Karpas-422 (cell line): Measurements from ENCODE around the gene ADAMTSL4. TPM values are rescaled to one million over a fixed set of nuclear protein-coding genes. Genes with fewer than 3 reads are reported as not detected.

Experiments
- DNase-seq: peaks from one replicate; pipeline ENCODE4 v3.0.0-alpha.2; 2015
- H2AFZ ChIP-seq: fragments of 200-600 bp; sonication (generic); 2 replicates; pipeline ENCODE4 v1.6.1; 2014; ENCODE audit warnings: antibody characterized with exemption, low read length, mixed read lengths
- H3K27ac ChIP-seq: fragments of 200-600 bp; sonication (generic); 2 replicates; pipeline ENCODE4 v1.5.1; 2014; ENCODE audit warnings: mild to moderate bottlenecking, low read length, moderate library complexity
- H3K27me3 ChIP-seq: fragments of 200-600 bp; sonication (generic); 2 replicates; pipeline ENCODE4 v1.6.1; 2014; ENCODE audit warnings: low read length, mixed read lengths
- H3K36me3 ChIP-seq: fragments of 200-600 bp; sonication (generic); 2 replicates; pipeline ENCODE4 v1.6.1; 2014; ENCODE audit warnings: low read length, mixed read lengths; ENCODE audit not compliant: insufficient read depth
- H3K4me1 ChIP-seq: fragments of 200-600 bp; sonication (generic); 2 replicates; pipeline ENCODE4 v1.6.1; 2014; ENCODE audit warnings: mild to moderate bottlenecking, low read length, mixed read lengths
- H3K4me2 ChIP-seq: fragments of 200-600 bp; sonication (generic); 2 replicates; pipeline ENCODE4 v1.6.1; 2014; ENCODE audit warnings: low read length, low read depth, mild to moderate bottlenecking; ENCODE audit not compliant: poor library complexity, severe bottlenecking
- H3K4me3 ChIP-seq: fragments of 200-600 bp; sonication (generic); 2 replicates; pipeline ENCODE4 v1.5.1; 2014; ENCODE audit warnings: mild to moderate bottlenecking, antibody characterized with exemption, low read length, mixed read lengths
- H3K79me2 ChIP-seq: fragments of 200-600 bp; sonication (generic); 2 replicates; pipeline ENCODE4 v1.6.1; 2014; ENCODE audit warnings: mild to moderate bottlenecking, low read length, mixed read lengths
- H3K9ac ChIP-seq: fragments of 200-600 bp; sonication (generic); 2 replicates; pipeline ENCODE4 v1.6.0; 2014; ENCODE audit warnings: low read length
- H3K9me2 ChIP-seq: fragments of 200-600 bp; sonication (generic), shearing (Covaris generic); replicated peaks from 2 replicates; pipeline ENCODE4 v1.6.0; 2014; ENCODE audit warnings: mild to moderate bottlenecking, low read length, moderate library complexity; ENCODE audit not compliant: insufficient read depth
- H3K9me3 ChIP-seq: fragments of 300-700, 200-600 bp; sonication (generic); 2 replicates; pipeline ENCODE4 v1.6.1; 2014; ENCODE audit warnings: low read length, mixed read lengths
- H4K20me1 ChIP-seq: fragments of 200-600 bp; sonication (generic); 2 replicates; pipeline ENCODE4 v1.6.1; 2014; ENCODE audit warnings: mild to moderate bottlenecking, antibody characterized with exemption, low read length, low read depth; ENCODE audit not compliant: insufficient read depth
- total RNA-seq: library from RNA; depleted of rRNA; stranded (reverse); fragments of >200 nt; shearing (Covaris generic); gene quantifications from 2 replicates; pipeline ENCODE4 v1.2.3, GENCODE V29; 2014; ENCODE audit warnings: low replicate concordance; rRNA removed

Gene ADAMTSL4
- total RNA-seq, result not detected in 2 replicates

DNA sequence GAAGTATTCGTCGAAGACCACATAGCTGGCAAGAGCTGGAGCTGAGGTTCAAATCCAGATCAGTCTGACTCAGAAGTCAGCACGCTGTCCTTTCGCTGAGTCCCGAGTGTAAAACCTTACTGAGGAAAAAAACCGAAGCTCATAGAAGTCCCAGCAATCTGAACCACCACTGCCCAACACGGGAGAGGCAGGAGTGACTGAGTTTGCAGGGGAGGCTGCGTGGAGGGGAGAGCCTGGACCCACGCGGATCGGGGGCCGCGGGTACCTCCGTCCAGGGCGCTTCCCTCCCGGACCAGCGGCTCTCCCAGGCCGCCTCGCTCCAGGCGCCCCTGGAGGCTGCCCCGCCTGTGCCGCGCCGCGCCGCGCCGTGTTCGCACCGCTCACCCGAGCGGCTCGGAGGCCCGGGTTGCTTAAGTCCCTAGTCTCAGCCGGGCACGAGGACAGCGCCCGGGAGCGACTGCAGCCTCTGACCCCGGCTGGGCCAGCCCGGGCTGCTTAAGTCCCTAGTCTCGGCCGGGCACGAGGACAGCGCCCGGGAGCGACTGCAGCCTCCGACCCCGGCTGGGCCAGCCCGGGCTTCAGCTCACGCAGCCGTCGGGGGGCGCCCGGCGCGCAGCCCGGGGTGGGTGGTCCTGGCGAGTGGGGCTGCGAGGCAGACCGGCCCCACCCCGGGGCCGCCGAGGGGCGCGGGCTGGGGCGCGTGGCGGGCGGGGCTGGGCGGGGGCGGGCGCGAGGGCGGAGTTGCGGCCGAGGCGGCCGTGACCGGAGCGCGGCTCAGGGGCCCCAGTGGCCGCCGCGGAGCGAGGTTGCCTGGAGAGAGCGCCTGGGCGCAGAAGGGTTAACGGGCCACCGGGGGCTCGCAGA, at the start of gene ADAMTSL4:
ADAMTSL4 (plus strand) TSS at position 777 of the 864 bp plus-strand sequence. CDS start 2,881 bp downstream, outside the sequence.
- Histone ChIP-seq H3K9ac (peak within 1 kb of the TSS; percentile 64), H3K27ac (no peak within 1 kb of the TSS), H3K9me3 (no peaks in the 10 kb centered on the region), H3K9me2 (no peaks in the 10 kb centered on the region), H3K4me3 (peak within 1 kb of the TSS; percentile 66), H3K79me2 (no peaks in the 10 kb centered on the region), H3K27me3 (no peaks in the 10 kb centered on the region), H3K4me1 (peaks cover 19% of the 10 kb centered on the region), H3K36me3 (no peaks in the 10 kb centered on the region), H4K20me1 (no peaks in the 10 kb centered on the region; the same call in 1 of the 2 replicates), H3K4me2 (peak within 1 kb of the TSS; percentile 78), H2AFZ (peak within 1 kb of the TSS; percentile 79)
- DNase-seq, result peak; percentile 66

DNA sequence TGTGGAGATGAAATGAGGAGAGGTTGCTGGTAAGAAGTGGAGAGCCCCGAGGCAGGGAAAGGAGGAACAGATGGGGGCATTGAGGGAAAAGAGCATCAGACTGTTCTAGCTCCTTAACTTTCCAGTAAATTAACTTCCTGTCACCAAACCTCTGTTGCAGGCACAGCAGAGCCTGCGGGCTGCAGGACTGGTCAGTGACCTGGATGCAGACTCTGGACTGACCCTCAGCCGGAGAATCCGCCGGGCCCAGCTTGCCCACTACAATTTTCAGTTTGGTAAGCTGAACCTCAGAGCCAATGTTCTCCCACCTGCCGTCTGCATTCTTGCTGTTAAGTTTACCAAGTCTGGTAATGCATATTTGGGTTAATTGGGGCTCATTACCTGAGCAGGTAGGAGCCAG, 43.8 kb upstream of the ADAMTSL4 start:
- H4K20me1 ChIP-seq, result no peaks in the 10 kb centered on the region
- DNase-seq, result no peak

DNA sequence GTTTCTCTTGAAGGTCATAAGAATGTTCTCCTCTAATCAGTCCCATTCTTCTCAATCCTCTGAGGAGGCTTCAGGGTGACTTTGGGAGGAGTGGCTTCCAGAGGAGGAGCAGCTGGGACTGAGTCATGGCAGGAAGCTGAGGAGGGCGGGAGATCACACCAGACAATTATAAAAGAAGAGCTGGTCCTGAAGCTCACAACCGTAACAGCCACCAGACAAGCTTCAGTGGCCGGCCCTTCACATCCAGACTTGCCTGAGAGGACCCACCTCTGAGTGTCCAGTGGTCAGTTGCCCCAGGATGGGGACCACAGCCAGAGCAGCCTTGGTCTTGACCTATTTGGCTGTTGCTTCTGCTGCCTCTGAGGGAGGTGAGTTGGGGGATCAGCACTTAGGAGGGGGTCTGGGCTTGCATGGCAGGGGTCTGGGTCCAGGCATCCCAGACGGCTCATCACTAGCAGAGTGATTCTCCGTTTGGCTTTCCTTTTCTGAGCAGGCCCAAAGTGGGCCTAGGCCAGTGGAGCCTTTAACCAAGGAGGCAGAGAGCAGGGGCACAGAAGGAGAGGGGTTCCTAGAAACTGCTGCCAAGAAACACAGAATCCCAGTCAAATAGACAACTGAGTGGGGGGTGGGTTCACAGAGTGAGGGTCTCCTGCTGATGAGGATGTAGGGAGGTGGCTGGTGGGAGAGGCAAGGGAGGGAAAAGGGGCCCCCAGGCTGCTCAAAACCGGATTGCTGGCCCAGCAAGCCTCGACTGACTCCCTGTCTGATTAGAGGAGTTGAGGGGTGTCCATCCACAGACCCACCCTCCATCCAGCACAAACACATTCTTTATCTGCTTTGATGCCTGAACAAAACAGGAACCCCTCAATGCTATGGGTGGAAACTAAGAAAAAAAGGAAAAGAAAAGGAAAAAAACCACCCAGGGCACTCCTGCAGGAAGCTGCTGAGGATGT, 41.0 kb upstream of the ADAMTSL4 start, which contains the start of gene ECM1:
ECM1 (plus strand) TSS at position 198 of the 953 bp plus-strand sequence; CDS start at position 299, 101 bp downstream.
- no peak within 1 kb of the TSS for H3K9ac ChIP-seq
- no peaks in the 10 kb centered on the region for H3K9me3 ChIP-seq
- no peak for DNase-seq
- H3K4me2 ChIP-seq, result no peak within 1 kb of the TSS
- no peaks in the 10 kb centered on the region for H3K9me2 ChIP-seq
- no peaks in the 10 kb centered on the region for H3K79me2 ChIP-seq
- H3K4me1 ChIP-seq, result peaks cover 15% of the 10 kb centered on the region
- H3K4me3 ChIP-seq, result no peak within 1 kb of the TSS
- H2AFZ ChIP-seq, result no peak within 1 kb of the TSS
- H4K20me1 ChIP-seq, result no peaks in the 10 kb centered on the region
- H3K36me3 ChIP-seq, result peaks cover 7% of the 10 kb centered on the region; the same call in 1 of the 2 replicates
- H3K27ac ChIP-seq, result no peak within 1 kb of the TSS
- no peaks in the 10 kb centered on the region for H3K27me3 ChIP-seq

More for the DNA sequence above, 43.8 kb upstream of the ADAMTSL4 start:
- Histone ChIP-seq H3K27me3 (no peaks in the 10 kb centered on the region), H3K4me3 (no peak overlapping the region), H3K4me1 (peaks cover 11% of the 10 kb centered on the region), H3K27ac (no peak overlapping the region), H3K36me3 (peaks cover 12% of the 10 kb centered on the region; the same call in 1 of the 2 replicates), H3K79me2 (no peaks in the 10 kb centered on the region), H3K9ac (no peak overlapping the region), H3K4me2 (no peak overlapping the region), H3K9me2 (no peaks in the 10 kb centered on the region), H3K9me3 (no peaks in the 10 kb centered on the region), H2AFZ (no peak overlapping the region)

DNA sequence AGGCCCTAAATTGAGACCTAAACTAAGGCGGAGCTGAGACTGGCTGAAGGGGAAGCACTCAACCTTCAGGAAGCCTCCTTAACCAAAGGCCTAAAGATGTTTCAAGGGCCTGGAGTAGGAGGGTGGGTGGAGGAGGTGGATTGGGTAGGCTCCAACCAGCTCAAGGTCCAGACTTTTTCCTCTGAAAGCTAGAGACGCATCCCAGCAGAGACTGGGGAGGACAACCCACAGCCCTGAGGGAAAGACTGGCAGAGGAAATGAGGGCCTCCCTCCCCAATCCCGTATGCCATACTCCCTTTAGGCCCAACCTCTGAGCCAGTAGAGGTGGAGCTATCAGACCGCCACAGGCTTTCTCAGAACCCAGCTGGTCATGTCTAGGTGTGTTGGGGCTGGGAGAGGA, 40.2 kb upstream of the ADAMTSL4 start:
- Histone ChIP-seq H3K27me3 (no peaks in the 10 kb centered on the region), H3K9ac (no peak overlapping the region), H3K4me1 (peaks cover 15% of the 10 kb centered on the region), H3K79me2 (no peaks in the 10 kb centered on the region), H3K36me3 (peaks cover 7% of the 10 kb centered on the region; the same call in 1 of the 2 replicates), H3K27ac (no peak overlapping the region), H3K4me3 (no peak overlapping the region), H4K20me1 (no peaks in the 10 kb centered on the region), H3K9me2 (no peaks in the 10 kb centered on the region), H3K9me3 (no peaks in the 10 kb centered on the region), H3K4me2 (no peak overlapping the region), H2AFZ (no peak overlapping the region)
- no peak for DNase-seq

DNA sequence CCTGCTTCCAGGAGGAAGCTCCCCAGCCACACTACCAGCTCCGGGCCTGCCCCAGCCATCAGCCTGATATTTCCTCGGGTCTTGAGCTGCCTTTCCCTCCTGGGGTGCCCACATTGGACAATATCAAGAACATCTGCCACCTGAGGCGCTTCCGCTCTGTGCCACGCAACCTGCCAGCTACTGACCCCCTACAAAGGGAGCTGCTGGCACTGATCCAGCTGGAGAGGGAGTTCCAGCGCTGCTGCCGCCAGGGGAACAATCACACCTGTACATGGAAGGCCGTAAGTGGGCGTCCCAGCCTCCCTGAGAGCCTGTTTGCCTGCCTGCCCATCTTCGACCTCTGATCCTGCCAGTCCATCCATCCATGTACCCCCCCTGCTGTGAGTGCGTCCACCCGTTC, 37.7 kb upstream of the ADAMTSL4 start:
- H3K9ac ChIP-seq, result no peak overlapping the region
- DNase-seq, result no peak

DNA sequence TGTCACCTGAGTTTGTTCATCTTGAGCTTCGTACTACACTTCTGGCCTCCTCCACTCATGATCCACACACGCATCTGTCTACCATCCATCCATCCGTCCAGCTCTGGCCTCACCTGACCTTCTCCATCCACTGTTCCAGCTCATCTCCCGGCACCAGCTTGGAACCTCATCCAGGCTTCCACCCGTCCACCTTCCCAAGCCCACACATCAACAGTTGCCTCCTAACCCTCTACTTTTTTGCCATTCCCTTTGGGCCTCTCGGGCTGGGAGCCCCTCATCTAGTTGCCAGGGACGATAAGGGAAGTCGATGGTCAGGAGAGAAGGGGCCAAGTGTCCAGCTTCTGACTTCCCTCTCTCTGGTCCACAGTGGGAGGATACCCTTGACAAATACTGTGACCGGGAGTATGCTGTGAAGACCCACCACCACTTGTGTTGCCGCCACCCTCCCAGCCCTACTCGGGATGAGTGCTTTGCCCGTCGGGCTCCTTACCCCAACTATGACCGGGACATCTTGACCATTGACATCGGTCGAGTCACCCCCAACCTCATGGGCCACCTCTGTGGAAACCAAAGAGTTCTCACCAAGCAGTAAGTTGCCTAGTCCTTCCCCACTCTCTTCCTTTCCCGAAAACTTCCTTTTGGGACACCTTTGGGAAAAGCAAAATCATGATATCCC, 37.1 kb upstream of the ADAMTSL4 start:
- no peak overlapping the region for H2AFZ ChIP-seq
- DNase-seq, result no peak
- no peak overlapping the region for H3K9ac ChIP-seq
- peaks cover 33% of the 10 kb centered on the region for H3K4me1 ChIP-seq
- H3K79me2 ChIP-seq, result no peaks in the 10 kb centered on the region
- no peaks in the 10 kb centered on the region for H3K9me3 ChIP-seq
- H3K27me3 ChIP-seq, result no peaks in the 10 kb centered on the region
- no peak overlapping the region for H3K4me3 ChIP-seq
- no peak overlapping the region for H3K27ac ChIP-seq
- no peaks in the 10 kb centered on the region for H4K20me1 ChIP-seq
- no peaks in the 10 kb centered on the region for H3K36me3 ChIP-seq
- H3K4me2 ChIP-seq, result no peak overlapping the region
- no peaks in the 10 kb centered on the region for H3K9me2 ChIP-seq

More for the DNA sequence above, 37.7 kb upstream of the ADAMTSL4 start:
- Histone ChIP-seq H3K27ac (no peak overlapping the region), H2AFZ (no peak overlapping the region), H3K79me2 (no peaks in the 10 kb centered on the region), H3K4me3 (no peak overlapping the region), H3K4me1 (peaks cover 28% of the 10 kb centered on the region), H3K9me2 (no peaks in the 10 kb centered on the region), H3K4me2 (no peak overlapping the region), H3K27me3 (no peaks in the 10 kb centered on the region), H3K9me3 (no peaks in the 10 kb centered on the region), H4K20me1 (no peaks in the 10 kb centered on the region), H3K36me3 (no peaks in the 10 kb centered on the region)

DNA sequence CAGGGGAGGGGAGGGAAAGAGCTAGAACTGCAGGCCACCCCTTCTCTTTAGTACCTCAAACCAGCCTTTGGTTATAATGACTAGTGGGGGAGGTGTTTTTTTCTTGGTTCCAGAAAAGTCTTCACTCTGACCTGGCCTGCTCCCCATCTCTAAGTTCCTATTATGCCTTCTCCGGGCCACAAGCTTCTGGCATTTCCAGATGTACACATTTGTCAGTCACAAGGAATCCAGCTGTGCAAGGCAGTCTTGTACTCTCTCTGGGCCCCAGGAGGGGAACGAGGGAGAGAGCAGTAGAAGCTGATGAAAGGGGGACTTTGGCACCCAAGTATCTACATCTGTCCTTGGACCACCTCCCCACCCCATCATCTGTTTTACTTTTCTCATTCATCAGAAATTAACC, 36.4 kb upstream of the ADAMTSL4 start:
- no peak overlapping the region for H3K9ac ChIP-seq
- H3K36me3 ChIP-seq, result no peaks in the 10 kb centered on the region
- no peaks in the 10 kb centered on the region for H3K79me2 ChIP-seq
- H3K4me3 ChIP-seq, result no peak overlapping the region
- no peaks in the 10 kb centered on the region for H3K9me2 ChIP-seq
- no peaks in the 10 kb centered on the region for H3K9me3 ChIP-seq
- no peak overlapping the region for H3K4me2 ChIP-seq
- H3K27ac ChIP-seq, result no peak overlapping the region
- H2AFZ ChIP-seq, result no peak overlapping the region
- H3K27me3 ChIP-seq, result no peaks in the 10 kb centered on the region
- no peak for DNase-seq
- H3K4me1 ChIP-seq, result peaks cover 41% of the 10 kb centered on the region
- no peaks in the 10 kb centered on the region for H4K20me1 ChIP-seq
